HG02938 (cell line): ENCODE results near the gene SSPN.
"Not testable (repeated sequence)": the region's sequence is repeated elsewhere in the genome, so short reads cannot be mapped to it uniquely, and the experiment has no call there.

Source experiments
- ATAC-seq: cut with Tn5 transposase; IDR thresholded peaks from one replicate; pipeline ENCODE4 v1.9.1; 2021; ENCODE audit warnings: mild to moderate bottlenecking, moderate library complexity; ENCODE audit not compliant: unreplicated experiment

SSPN gene

GRCh38 chr12:26226629-26227360 is 31.4 kb downstream of the SSPN start:
- no peak for ATAC-seq

- ATAC-seq = no peak
Observed at GRCh38 chr12:26227361-26227745, 32.0 kb downstream of the SSPN start.

GRCh38 chr12:26229910-26230309 is 34.5 kb downstream of the SSPN start:
- ATAC-seq = no peak

GRCh38 chr12:26231470-26231869 is 36.1 kb downstream of the SSPN start:
- no peak for ATAC-seq

GRCh38 chr12:26231921-26232320 is 36.5 kb downstream of the SSPN start:
- ATAC-seq = no peak

GRCh38 chr12:26233631-26234030 is 38.3 kb downstream of the SSPN start:
- no peak for ATAC-seq

- not testable (repeated sequence) for ATAC-seq
Observed at GRCh38 chr12:26235465-26235864, 40.1 kb downstream of the SSPN start.

- no peak for ATAC-seq
Observed at GRCh38 chr12:26238341-26239121, 43.2 kb downstream of the SSPN start.

GRCh38 chr12:26239122-26239851 is 43.9 kb downstream of the SSPN start:
- ATAC-seq = no peak

GRCh38 chr12:26239852-26240815 is 44.8 kb downstream of the SSPN start:
- no peak for ATAC-seq

GRCh38 chr12:26241080-26241479 is 45.7 kb downstream of the SSPN start:
- no peak for ATAC-seq

GRCh38 chr12:26242683-26243082 is 47.3 kb downstream of the SSPN start:
- no peak for ATAC-seq

GRCh38 chr12:26244503-26244902 is 49.1 kb downstream of the SSPN start:
- no peak for ATAC-seq

- no peak for ATAC-seq
Observed at GRCh38 chr12:26245175-26245942, 50.0 kb downstream of the SSPN start.

- ATAC-seq = no peak
Observed at GRCh38 chr12:26246483-26247164, 51.3 kb downstream of the SSPN start.

GRCh38 chr12:26247873-26248272 is 52.5 kb downstream of the SSPN start:
- ATAC-seq = no peak

- no peak for ATAC-seq
Observed at GRCh38 chr12:26250801-26251200, 55.4 kb downstream of the SSPN start.

GRCh38 chr12:26251600-26251999 is 56.2 kb downstream of the SSPN start:
- no peak for ATAC-seq

GRCh38 chr12:26252946-26253345 is 57.6 kb downstream of the SSPN start:
- ATAC-seq = no peak
